Bronchial epithelial cell (primary cell): Measurements from ENCODE around the gene ZNRF3. TPM values are rescaled to one million over a fixed set of nuclear protein-coding genes. Genes with fewer than 3 reads are reported as not detected.

Experiments used
- DNase-seq: peaks from one replicate; pipeline ENCODE4 v3.0.0-alpha.2; 2010; ENCODE audit warnings: low read depth
- FAIRE-seq: peaks from 2 replicates; lab custom pipeline; 2011; peaks lifted over from hg19 to GRCh38; lab: Jason Lieb, UNC
- H3K27me3 ChIP-seq: 2 replicates; pipeline ENCODE4 v1.5.1; 2011; ENCODE audit warnings: low read length; ENCODE audit not compliant: control insufficient read depth, insufficient read depth
- H3K36me3 ChIP-seq: 2 replicates; pipeline ENCODE4 v1.5.1; 2011; ENCODE audit warnings: low read length; ENCODE audit not compliant: control insufficient read depth, insufficient read depth
- H3K4me3 ChIP-seq: 2 replicates; pipeline ENCODE4 v1.5.1; 2011; ENCODE audit warnings: mild to moderate bottlenecking, low read depth, low read length, control low read depth
- CTCF ChIP-seq: IDR thresholded peaks from 2 replicates; pipeline ENCODE4 v1.5.1; 2011; ENCODE audit warnings: mild to moderate bottlenecking, moderate library complexity, low read length, control low read depth, inconsistent platforms; ENCODE audit not compliant: insufficient read depth, severe bottlenecking
- total RNA-seq: library from RNA; depleted of rRNA; stranded (reverse); fragments of >200 nt; gene quantifications from 2 replicates; pipeline ENCODE4 v1.2.1, GENCODE V29; 2014

Gene ZNRF3
- total RNA-seq, 1 donor from 2014 or later, result 3.4 TPM

- no peaks in the 10 kb centered on the region for H3K27me3 ChIP-seq
- H3K36me3 ChIP-seq, result no peaks in the 10 kb centered on the region
- FAIRE-seq (no peak), DNase-seq (no peak)
- no peak overlapping the region for H3K4me3 ChIP-seq
- no peak for TF ChIP-seq CTCF
Observed at GRCh38 chr22:29083933-29084591, 200.7 kb downstream of the ZNRF3 start.

- no peaks in the 10 kb centered on the region for H3K36me3 ChIP-seq
- FAIRE-seq, result no peak
- DNase-seq, result no peak
- TF ChIP-seq CTCF, result no peak
- no peaks in the 10 kb centered on the region for H3K27me3 ChIP-seq
- no peak overlapping the region for H3K4me3 ChIP-seq
Observed at GRCh38 chr22:29087012-29087411, 203.6 kb downstream of the ZNRF3 start.

GRCh38 chr22:29088809-29089208 lies 205.4 kb downstream of the ZNRF3 start:
- no peak for TF ChIP-seq CTCF
- FAIRE-seq, result no peak
- no peak for DNase-seq

GRCh38 chr22:29089507-29089906 lies 206.1 kb downstream of the ZNRF3 start:
- FAIRE-seq (no peak), DNase-seq (no peak)
- H3K36me3 ChIP-seq, result no peaks in the 10 kb centered on the region
- TF ChIP-seq CTCF, result no peak
- no peak overlapping the region for H3K4me3 ChIP-seq
- H3K27me3 ChIP-seq, result no peaks in the 10 kb centered on the region

More at GRCh38 chr22:29088809-29089208, 205.4 kb downstream of the ZNRF3 start:
- no peak overlapping the region for H3K4me3 ChIP-seq
- no peaks in the 10 kb centered on the region for H3K36me3 ChIP-seq
- no peaks in the 10 kb centered on the region for H3K27me3 ChIP-seq

GRCh38 chr22:29090039-29090438 lies 206.7 kb downstream of the ZNRF3 start:
- Histone ChIP-seq H3K36me3 (no peaks in the 10 kb centered on the region), H3K27me3 (no peaks in the 10 kb centered on the region), H3K4me3 (no peak overlapping the region)
- DNase-seq (no peak), FAIRE-seq (no peak)
- TF ChIP-seq CTCF, result no peak

- DNase-seq (no peak), FAIRE-seq (no peak)
- TF ChIP-seq CTCF, result no peak
- no peaks in the 10 kb centered on the region for H3K27me3 ChIP-seq
- H3K4me3 ChIP-seq, result no peak overlapping the region
- H3K36me3 ChIP-seq, result no peaks in the 10 kb centered on the region
Observed at GRCh38 chr22:29092243-29092642, 208.9 kb downstream of the ZNRF3 start.
